HG02623 (cell line): ENCODE results near the gene KYNU.
"Not testable (repeated sequence)": the region's sequence is repeated elsewhere in the genome, so short reads cannot be mapped to it uniquely, and the experiment has no call there.

Source experiments
- ATAC-seq: cut with Tn5 transposase; IDR thresholded peaks from one replicate; pipeline ENCODE4 v1.9.1; 2021; ENCODE audit warnings: moderate library complexity; ENCODE audit not compliant: unreplicated experiment

KYNU gene

DNA sequence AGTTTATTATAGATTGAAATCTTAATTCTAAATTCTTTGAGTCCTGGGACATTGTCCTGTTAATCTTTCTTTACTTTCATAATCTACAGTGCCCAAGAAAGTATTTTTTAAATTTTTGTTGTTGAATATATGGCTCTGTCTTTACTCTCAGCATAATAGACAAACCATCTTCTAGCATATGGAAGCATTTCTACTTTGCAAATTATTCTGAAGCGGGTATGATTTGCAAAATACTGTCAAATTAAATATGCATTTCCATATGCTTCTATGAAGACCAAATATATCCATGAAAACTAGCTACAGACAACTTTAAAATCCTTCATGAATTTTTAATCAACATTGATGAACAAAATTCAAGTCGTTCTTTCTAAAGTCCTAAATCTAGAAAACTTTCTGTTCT lies 117.2 kb downstream of the KYNU start:
- no peak for ATAC-seq

DNA sequence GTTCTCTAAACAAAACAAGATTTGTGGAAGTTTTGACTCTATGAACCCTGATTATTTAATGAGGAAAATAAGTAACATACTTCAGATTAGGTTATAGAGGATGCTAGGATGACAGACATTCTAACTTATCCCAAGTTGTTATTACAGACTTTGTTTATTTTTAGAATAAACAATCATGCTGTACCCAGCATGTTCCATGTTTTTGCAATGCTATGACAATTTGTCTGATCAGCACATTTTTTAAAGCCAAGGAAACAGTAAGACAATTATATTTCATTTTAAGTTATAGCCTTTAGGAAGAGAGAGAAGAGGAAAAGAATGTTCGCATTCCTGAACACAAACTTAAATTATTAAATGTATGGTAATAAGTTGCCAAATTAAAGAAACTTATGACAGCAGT lies 119.8 kb downstream of the KYNU start:
- no peak for ATAC-seq

DNA sequence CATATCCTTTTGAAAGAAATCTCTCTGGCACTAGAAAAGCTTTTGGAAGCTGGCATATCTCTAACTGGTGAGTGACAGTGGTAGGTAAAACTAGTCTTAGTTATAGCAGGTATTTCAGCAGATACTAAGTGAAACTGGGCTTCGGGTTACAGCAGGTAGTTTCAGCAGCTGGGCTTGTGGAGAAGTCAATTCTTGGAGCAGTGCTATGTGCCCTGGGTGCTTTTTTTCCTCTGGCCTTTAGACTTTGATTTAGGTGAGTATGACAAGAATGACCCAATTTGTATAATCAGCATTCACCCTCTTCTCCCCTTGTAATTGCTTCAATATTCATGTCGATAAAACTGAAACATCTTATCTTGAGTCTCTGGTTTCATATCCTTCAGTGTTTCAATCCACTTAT lies 123.1 kb downstream of the KYNU start:
- ATAC-seq = no peak

DNA sequence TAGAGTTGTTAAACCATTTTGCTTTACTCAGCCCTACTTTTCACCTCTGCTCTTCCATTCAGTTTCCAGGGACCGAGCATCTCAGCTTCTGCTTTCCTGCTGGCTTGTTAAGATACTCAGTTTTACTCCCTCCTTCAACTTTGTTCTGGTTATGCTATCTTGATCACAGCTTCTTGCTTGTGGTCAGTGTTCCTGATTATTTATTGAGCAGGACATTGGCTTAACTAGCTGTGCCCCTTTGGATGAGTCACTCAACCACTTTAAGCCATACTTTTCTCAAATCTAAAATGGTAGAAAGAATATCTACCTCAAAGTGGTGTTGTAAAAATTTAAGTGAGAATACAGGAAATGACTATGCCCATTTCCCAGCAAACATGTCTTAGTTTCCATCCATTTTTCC lies 124.0 kb downstream of the KYNU start:
- no peak for ATAC-seq

DNA sequence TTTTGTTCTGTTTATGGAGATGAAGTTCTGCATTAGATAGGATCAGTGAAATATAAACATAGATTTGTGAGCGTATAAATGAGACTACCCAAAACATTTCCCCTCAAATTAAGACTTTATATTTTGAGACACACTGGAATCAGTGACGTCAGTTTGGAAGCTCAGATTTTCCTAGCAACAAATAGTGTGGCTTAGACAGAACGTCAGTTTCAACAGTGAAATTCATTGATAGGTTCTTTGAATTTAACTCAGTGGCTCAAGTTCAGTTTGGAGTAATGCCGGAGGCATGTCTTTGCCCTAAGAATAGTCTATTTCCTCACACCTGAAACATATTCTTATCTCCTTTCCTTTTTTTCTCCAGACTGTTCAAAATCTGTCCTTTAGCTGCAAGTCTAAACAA lies 138.2 kb downstream of the KYNU start:
- no peak for ATAC-seq

DNA sequence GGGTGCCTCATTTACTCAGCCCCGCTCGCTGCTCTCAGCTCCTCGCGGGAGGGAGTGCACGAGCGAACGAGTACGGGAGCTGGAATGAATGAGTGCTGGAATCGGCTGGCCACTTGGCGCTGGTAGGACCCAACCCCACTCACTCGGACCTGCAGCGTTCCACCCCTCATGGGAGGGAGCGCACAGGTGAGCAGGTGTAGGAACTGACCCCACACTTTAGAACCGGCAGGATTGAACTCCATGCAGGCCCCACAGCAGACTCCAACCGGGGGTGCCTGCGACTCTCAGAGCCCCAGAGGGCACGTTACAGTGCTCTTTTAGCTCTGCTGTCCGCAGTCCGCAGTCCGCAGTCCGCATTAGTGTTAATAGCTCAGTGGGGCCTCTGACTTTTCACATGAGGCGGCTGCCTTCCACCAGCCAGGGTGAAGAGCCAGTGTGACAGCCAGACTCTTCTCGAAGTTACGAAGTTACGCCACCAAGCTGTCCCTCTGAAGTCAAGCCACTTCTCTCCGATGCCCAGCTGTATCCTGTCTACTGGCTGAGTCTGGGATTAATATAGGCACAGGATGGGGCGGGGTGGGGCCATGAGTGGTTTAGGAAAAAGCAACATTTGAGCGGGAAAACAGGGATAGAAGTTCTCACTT lies 149.1 kb downstream of the KYNU start:
- no peak for ATAC-seq

DNA sequence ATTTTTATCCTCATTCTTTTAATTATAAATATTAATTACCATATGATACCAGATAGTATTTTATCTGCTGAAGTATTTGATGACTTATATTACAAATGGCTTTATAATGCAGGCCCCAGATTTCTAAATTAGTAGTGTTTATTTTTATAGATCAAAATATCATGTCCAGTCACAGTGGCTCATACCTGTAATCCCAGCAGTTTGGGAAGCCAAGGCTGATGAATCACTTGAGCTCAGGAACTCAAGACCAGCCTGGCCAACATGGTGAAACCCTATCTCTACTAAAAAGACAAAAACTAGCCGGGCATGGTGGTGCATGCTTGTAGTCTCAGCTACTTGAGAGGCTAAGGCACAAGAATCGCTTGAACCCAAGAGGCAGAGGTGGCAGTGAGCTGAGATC lies 151.7 kb downstream of the KYNU start:
- no peak for ATAC-seq

DNA sequence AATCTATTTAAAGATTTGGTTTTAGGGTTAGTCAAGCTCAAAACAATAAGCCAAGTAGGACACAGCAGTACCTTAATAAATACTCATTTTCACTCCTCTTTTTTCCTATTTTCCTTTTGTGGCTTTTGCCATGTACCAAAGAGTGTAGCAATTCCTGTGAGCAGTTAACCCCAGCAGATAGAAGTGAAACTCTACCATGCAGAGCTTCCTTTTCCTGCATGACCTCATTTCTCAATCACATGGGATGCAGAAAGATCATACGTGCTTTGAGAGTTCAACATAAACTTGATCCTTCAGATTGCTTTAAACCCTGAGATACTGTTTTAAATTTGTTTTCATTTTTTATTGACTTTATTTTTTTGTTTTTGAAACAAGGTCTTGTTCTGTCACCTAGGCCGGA lies 152.7 kb downstream of the KYNU start:
- ATAC-seq = no peak

DNA sequence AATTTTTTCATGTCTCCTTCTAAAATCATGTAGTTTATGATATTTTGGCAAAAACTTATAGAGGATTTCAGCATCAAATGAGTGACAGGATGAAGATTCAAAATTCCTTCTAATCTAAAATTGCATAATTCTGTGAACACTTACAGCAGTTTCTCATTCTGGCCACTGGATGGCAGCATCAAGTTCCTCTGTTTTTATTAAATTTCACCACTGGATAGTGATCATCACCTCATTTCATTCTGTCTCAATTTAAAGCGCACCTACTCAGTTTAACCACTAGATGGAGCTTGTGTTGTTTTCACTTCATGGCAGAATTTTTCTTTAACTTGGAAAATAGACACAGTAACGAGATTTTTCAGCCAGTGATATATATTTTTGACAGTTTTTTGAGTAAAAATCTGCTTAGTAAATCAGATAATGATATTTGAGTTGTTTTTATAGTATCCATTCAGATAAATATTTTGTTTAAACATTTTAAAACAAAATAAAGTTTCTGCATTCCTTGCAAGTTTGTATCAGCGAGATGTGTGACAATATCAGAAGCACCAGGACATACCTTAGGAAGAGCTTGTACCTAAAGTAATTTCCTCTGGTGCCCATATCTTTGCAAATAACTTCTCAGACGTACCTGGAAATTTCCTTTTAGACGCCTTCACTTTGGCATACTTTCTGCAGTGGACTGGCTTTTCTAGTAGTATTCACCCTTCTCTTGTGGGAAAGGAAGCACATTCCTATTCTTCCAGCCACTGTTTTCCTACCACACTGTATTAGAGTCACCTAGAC lies 157.0 kb downstream of the KYNU start:
- peak; percentile 88 for ATAC-seq

DNA sequence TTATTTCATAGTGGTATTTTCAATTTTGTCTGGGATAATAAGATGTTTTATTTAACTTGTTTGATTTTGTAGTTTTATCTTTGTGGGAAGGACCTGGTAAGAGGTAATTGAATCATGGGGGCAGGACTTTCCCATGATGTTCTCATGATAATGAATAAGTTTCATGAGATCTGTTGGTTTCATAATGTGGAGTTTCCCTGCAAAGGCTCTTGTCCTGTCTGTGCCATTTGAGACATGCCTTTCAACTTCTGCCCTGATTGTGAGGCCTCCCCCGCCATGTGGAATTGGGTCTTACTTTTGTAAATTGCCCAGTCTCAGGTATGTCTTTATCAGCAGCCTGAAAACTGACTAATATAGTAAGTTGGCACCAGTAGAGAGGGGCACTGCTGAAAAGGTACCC lies 174.0 kb downstream of the KYNU start:
- ATAC-seq = no peak

DNA sequence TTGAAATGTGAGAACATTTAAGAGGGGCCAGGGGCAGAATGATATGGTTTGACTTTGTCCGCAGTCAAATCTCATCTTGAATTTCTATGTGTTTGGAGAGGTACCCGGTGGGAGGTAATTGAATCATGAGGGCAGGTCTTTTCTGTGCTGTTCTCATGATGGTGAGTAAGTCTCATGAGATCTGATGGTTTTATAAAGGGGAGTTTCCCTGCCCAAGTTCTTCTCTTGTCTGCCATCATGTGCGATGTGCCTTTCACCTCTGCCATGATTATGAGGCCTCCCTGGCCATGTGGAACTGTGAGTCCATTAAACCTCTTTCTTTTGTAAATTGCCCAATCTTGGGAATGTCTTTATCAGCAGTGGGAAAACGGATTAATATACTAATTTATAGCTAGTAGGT lies 176.0 kb downstream of the KYNU start:
- not testable (repeated sequence) for ATAC-seq

DNA sequence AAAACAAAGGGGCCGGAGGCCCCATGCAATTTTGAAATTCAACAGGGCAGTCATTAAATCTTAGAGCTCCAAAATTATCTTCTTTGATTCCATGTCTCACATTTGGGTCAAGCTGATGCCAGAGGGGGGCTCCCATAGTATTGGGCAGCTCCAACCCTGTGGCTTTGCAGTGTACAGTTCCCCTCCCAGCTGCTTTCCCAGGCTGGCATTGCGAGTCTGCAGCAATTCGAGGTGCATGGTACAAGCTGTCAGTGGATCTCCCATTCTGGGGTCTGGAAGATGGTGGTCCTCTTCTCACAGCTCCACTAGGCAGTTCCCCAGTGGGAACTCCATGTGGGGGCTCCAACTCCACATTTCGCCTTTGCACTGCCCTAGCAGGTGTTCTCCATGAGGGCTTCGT lies 179.1 kb downstream of the KYNU start:
- no peak for ATAC-seq

DNA sequence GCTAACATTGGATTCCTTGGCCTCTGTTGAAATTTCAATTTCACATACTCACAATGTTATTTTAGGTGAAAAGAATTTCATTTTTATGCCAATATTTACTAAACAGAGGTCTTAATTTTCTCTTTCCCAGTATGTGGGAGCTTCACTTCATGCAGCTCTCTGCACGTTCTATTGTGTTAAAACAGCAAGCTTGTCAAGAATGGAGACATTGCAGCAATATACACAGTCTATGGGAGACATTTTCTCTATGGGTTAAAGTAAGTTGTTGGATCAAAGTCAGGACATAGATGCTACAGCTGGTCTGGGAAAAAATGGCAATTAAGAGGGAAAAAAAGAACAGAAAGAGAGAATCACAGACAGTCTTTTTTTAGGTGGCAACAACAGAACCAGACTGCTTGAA lies 181.4 kb downstream of the KYNU start:
- ATAC-seq = no peak

DNA sequence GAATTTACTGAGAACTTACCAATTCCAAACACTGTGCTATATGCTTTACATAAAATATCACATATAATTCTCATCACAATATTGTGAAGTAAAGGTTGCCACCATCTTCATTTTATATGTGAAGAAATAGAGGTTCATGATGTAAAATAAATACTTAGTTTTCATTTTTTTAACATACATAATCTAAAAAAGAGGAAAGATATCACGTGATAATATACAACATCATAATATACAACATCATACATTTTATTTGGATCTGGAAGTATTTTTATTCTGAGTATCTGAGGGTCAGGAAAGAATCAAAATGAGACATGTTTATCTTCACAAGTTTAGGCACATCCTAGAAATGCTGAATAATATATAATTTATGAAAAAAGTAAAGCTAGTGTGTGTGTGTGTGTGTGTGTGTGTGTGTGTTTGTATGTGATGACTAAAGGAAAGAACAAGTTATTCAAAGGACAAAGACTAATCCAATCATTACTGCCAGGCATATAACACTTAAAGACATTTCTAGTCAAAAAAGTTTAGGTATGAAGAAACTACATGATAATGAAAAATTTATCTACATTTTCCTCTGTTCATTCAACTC lies 186.2 kb downstream of the KYNU start:
- ATAC-seq = no peak

DNA sequence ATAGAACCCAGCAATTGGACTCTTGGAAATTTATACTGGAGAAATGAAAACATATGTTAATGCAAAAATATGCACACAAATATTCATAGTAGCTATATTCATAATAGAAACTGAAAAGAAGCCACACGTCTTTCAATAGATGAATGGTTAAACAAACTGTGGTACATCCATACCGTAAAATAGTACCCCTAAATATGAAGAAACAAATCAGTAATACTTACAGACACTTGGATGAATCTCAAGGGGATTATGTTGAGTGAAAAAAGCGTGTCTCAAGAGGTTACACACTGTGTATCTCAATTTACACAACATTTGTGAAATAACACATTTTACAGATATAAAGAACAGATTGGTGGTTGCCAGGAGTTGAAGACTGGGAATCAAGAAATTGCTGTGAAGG lies 190.6 kb downstream of the KYNU start:
- no peak for ATAC-seq

DNA sequence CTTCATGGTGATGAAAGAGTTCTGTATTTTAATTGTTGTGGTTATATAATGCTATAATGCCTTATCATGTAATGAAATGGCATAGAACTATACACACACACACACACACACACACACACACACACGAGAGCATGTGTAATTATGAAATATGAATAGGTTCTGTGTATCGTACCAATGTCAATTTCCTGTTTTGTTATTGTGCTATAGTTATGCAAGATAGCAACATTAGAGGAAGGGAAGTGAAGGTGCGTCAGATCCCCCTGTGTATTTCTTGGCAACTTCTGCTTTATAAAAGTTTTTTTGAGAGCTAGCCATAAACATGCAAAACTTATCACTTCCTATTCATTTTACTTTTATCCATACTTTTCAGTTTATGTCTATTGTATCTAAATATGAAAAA lies 191.0 kb downstream of the KYNU start:
- ATAC-seq = no peak

DNA sequence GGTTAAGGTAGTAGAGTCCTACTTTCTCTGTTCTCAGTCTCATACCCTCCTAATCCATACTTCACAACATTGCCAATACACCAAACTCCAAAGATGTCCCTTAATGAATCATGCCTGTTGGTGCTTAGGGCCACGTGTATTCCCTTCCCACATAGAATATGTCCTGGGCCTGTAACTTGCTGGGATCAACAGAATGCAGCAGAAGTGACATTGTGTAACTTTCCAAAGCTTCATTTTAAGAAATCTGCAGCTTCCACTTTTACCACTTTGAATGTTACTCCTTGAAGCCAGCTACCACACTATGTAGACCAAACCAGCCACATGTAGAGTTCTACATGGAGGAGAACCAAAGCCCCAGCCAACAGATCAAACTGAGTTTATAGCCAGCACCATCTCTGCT lies 193.2 kb downstream of the KYNU start:
- ATAC-seq = no peak

DNA sequence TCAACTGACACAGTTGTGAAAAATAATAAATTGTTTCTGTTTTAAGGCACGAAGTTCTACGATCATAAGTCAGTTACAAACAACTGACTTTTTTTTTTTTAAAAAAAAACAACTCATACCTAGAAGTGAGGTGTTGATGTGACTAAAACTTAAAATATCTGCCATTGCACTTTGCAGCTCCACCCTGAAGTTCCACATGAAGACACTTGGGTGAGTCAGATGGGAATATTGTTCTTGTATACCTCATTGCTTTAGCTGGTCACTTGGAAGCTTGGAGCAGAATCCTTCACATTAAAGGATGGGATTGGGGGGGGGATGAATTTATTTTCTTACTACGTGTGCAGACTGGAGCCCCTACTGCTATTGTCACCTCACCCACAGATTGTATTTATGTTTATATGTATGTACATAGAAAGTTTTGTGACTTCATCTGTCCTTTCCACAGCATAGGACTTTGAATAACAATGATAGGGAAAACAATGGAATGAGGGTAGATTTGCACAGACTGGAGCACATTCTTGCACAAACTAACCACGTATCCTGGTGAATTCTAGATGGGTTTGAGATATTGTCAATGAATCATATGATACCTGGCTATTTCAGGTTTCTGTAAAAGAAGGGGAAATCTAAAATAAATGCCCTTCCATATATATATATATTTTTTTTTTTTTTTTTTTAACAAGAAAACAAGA lies 193.9 kb downstream of the KYNU start:
- no peak for ATAC-seq

DNA sequence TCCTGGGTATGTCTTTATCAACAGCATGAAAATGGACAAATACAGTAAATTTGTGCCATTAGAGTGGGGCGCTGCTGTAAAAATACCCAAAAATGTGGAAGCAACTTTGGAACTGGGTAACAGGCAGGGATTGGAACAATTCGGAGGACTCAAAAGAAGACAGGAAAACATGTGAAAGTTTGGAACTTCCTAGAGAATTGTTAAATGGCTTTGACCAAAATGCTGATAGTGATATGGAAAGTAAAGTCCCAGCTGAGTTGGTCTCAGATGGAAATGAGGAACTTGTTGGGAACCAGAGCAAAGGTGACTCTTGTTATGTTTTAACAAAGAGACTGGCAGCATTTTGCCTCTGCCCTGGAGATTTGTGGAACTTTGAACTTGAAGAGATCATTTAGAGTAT lies 197.4 kb downstream of the KYNU start:
- not testable (repeated sequence) for ATAC-seq

DNA sequence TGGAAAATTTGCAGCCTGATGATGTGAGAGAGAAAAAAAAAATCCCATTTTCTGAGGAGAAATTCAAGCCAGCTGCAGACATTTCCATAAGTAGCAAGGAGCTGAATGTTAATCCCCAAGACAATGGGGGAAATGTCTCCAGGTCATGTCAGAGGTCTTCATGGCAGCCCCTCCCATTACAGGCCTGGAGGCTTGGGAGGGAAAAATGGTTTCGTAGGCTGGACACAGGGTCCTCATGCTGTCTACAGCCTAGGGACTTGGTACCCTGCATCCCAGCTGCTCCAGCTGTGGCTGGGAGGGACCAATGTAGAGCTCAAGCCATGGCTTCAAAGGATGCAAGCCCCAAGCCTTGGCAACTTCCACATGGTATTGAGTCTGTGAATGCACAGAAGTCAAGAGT lies 198.2 kb downstream of the KYNU start:
- ATAC-seq = no peak

DNA sequence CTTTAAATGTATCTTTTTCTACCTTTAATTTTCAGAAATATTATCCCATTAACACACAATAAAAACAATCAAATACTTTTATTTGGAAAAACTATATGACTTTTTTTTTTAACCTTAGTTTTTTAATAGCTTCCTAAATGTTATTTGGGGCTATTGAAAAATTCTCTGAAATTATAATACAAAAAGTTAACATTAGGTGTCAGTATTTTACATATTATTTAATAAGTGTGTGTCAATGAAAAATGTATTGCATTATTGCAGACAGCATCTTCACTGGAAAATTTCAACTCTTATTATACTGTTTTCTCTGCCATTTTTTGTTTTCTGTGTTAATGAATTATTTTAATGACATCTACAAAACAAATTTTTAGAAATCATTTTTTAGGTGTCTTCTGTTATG lies 200.6 kb downstream of the KYNU start:
- ATAC-seq = no peak

DNA sequence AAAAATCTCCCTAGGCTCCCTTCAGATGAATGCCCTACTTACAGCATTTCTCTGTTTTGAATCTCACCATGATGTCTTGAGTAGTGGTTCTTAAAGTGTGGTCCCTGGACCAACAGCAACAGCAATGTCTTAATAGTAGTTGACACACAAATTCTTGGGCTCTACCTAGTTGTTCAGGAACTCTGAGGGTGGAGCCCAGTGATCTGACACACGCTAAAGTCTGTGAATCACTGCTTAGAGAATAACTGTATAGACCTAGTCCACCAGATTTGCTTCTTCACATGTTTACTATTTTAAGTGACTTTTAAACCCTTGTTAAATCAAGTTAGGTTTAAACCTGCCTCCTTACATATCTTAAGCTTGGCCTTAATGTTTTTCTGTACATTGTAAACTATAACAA lies 204.2 kb downstream of the KYNU start:
- no peak for ATAC-seq
